Lower lobe of right lung (tissue), 2 donors: Measurements from ENCODE around the gene RILPL1. TPM values are rescaled to one million over a fixed set of nuclear protein-coding genes. Genes with fewer than 3 reads are reported as not detected.
"Not testable (repeated sequence)": the region's sequence is repeated elsewhere in the genome, so short reads cannot be mapped to it uniquely, and the experiment has no call there.

Experiments
- ATAC-seq, 2 donors: fragments of 200-7000 bp; cut with Tn5 transposase; one replicate each; pipeline ENCODE4 v1.9.1; 2020 to 2022; ENCODE audit warnings: mild to moderate bottlenecking in 2 of 2, moderate library complexity in 2 of 2
- DNase-seq: peaks from one replicate; pipeline ENCODE4 v3.0.0-alpha.2; 2020
- H3K27ac ChIP-seq: fragments of 200-600 bp; one replicate; pipeline ENCODE4 v1.8.0; 2022
- H3K27me3 ChIP-seq: fragments of 200-600 bp; one replicate; pipeline ENCODE4 v1.8.0; 2022; ENCODE audit warnings: low read depth
- H3K36me3 ChIP-seq: fragments of 200-600 bp; one replicate; pipeline ENCODE4 v1.8.0; 2022; ENCODE audit warnings: mild to moderate bottlenecking
- H3K4me1 ChIP-seq: fragments of 200-600 bp; one replicate; pipeline ENCODE4 v1.8.0; 2022
- H3K4me3 ChIP-seq: fragments of 200-600 bp; one replicate; pipeline ENCODE4 v1.8.0; 2022; ENCODE audit warnings: mild to moderate bottlenecking
- H3K9me3 ChIP-seq: fragments of 200-600 bp; one replicate; pipeline ENCODE4 v1.8.0; 2022
- CTCF ChIP-seq: fragments of 200-600 bp; IDR thresholded peaks from one replicate; pipeline ENCODE4 v1.8.0; 2022; ENCODE audit warnings: antibody characterized with exemption, mild to moderate bottlenecking
- intact Hi-C: fragments of 100-400 bp; cut with DNase I; formaldehyde crosslinking; loops from one replicate; pipeline ENCODE4 v1.11.0; 2022
- total RNA-seq: library from RNA; stranded (reverse); fragmentation: NEBNext Ultra II Directional; extraction: Animal tissue kit (Norgen Biotek cat#: 25700); gene quantifications from one replicate; pipeline ENCODE4 v1.2.1, GENCODE V29; 2021
- donor health status: DM: no; HTN: yes; CAD: no; lungs with severe emphysema.

RILPL1 gene
- total RNA-seq, 1 donor from 2014 or later = 14.4 TPM

- Histone ChIP-seq H3K4me1 (no peaks in the 10 kb centered on the region), H3K4me3 (no peak overlapping the region), H3K27me3 (no peaks in the 10 kb centered on the region), H3K9me3 (no peaks in the 10 kb centered on the region), H3K27ac (no peak overlapping the region), H3K36me3 (peaks cover 34% of the 10 kb centered on the region)
- no peak for TF ChIP-seq CTCF
- ATAC-seq (no peak), DNase-seq (no peak)
- intact Hi-C loops = no loop called here
Measured at GRCh38 chr12:123498126-123498825, 35.2 kb downstream of the RILPL1 start.

GRCh38 chr12:123497065-123497464 is 36.5 kb downstream of the RILPL1 start:
- Histone ChIP-seq H3K4me3 (no peak overlapping the region), H3K27me3 (no peaks in the 10 kb centered on the region), H3K4me1 (no peaks in the 10 kb centered on the region), H3K9me3 (no peaks in the 10 kb centered on the region), H3K27ac (no peak overlapping the region), H3K36me3 (peaks cover 34% of the 10 kb centered on the region)
- no peak for TF ChIP-seq CTCF
- intact Hi-C loops = no loop called here
- DNase-seq = no peak
- ATAC-seq = no peak

- Histone ChIP-seq H3K4me3 (no peak overlapping the region), H3K27me3 (no peaks in the 10 kb centered on the region), H3K9me3 (no peaks in the 10 kb centered on the region), H3K36me3 (peaks cover 34% of the 10 kb centered on the region), H3K27ac (no peak overlapping the region), H3K4me1 (no peaks in the 10 kb centered on the region)
- no peak for TF ChIP-seq CTCF
- intact Hi-C loops = no loop called here
- DNase-seq (no peak), ATAC-seq (no peak)
Measured at GRCh38 chr12:123494124-123494851, 39.2 kb downstream of the RILPL1 start.

- H3K4me1 ChIP-seq, intact Hi-C loops: not testable (repeated sequence)
Measured at GRCh38 chr12:123492339-123493039, 41.0 kb downstream of the RILPL1 start.

GRCh38 chr12:123491481-123491880 is 42.0 kb downstream of the RILPL1 start:
- no peak for DNase-seq
- Histone ChIP-seq H3K27ac (no peak overlapping the region), H3K4me1 (no peaks in the 10 kb centered on the region), H3K4me3 (no peak overlapping the region), H3K9me3 (no peaks in the 10 kb centered on the region), H3K36me3 (peaks cover 7% of the 10 kb centered on the region), H3K27me3 (no peaks in the 10 kb centered on the region)
- ATAC-seq = no peak
- TF ChIP-seq CTCF = no peak
- intact Hi-C loops = no loop called here

More at GRCh38 chr12:123492339-123493039, 41.0 kb downstream of the RILPL1 start:
- H3K36me3 ChIP-seq = peaks cover 17% of the 10 kb centered on the region
- H3K4me3 ChIP-seq, H3K9me3 ChIP-seq, H3K27ac ChIP-seq, H3K27me3 ChIP-seq, DNase-seq, ATAC-seq: not testable (repeated sequence)
